K562 (cell line): Measurements from ENCODE around the gene DYNC1I1. TPM values are rescaled to one million over a fixed set of nuclear protein-coding genes. Genes with fewer than 3 reads are reported as not detected.

Experiments
- ATF1 ChIP-seq, 2 experiments: fragments of 450-650 bp in 1 of 2; IDR thresholded peaks; 2 replicates each; pipeline ENCODE4 v1.6.1; 2016; ENCODE audit warnings: missing compliant biosample characterization in 1 of 2, missing genetic modification characterization in 1 of 2
- CBX3 ChIP-seq, 2 experiments: IDR thresholded peaks; 1 replicate in 1 of 2; 2 replicates in 1 of 2; pipeline ENCODE4 v1.6.1; 2012; ENCODE audit warnings: inconsistent platforms in 2 of 2, low read length in 2 of 2, borderline replicate concordance in 1 of 2, control low read depth in 1 of 2
- CREB1 ChIP-seq, 2 experiments: sonication (generic) in 1 of 2; formaldehyde crosslinking in 1 of 2; IDR thresholded peaks; 2 replicates each; pipeline versions ENCODE4 v1.6.1 to v1.8.0; 2012 to 2022; ENCODE audit warnings: inconsistent platforms in 1 of 2, mild to moderate bottlenecking in 1 of 2, missing genetic modification reagents in 1 of 2, moderate library complexity in 1 of 2
- EGR1 ChIP-seq: fragments of 450-650 bp; conservative IDR thresholded peaks from 2 replicates; pipeline ENCODE4 v1.6.1; 2017; ENCODE audit warnings: mild to moderate bottlenecking
- HMG20A ChIP-seq: fragments of 450-650 bp; formaldehyde crosslinking; conservative IDR thresholded peaks from 2 replicates; pipeline ENCODE4 v1.4.0; 2020; ENCODE audit warnings: mild to moderate bottlenecking, mixed read lengths
- ID3 ChIP-seq, 2 experiments: fragments of 250-450 bp in 1 of 2; fragments of 450-650 bp in 1 of 2; sonication (Bioruptor Pico) in 1 of 2; IDR thresholded peaks; 2 replicates each; pipeline versions ENCODE4 v1.6.1 to v1.8.0; 2016 to 2021; ENCODE audit warnings: mild to moderate bottlenecking in 2 of 2, moderate library complexity in 2 of 2, missing compliant biosample characterization in 1 of 2, missing genetic modification characterization in 1 of 2
- L3MBTL2 ChIP-seq: fragments of 450-650 bp; IDR thresholded peaks from 2 replicates; pipeline ENCODE4 v1.6.1; 2016; ENCODE audit warnings: mild to moderate bottlenecking, moderate library complexity
- MEIS2 ChIP-seq: fragments of 450-650 bp; IDR thresholded peaks from 2 replicates; pipeline ENCODE4 v1.6.1; 2014; ENCODE audit warnings: mild to moderate bottlenecking; ENCODE audit not compliant: partially characterized antibody
- NR2C1 ChIP-seq, 2 experiments: fragments of 450-650 bp; IDR thresholded peaks; 2 replicates each; pipeline ENCODE4 v1.6.1; 2017; ENCODE audit warnings: mild to moderate bottlenecking in 2 of 2, antibody characterized with exemption in 1 of 2, inconsistent platforms in 1 of 2, missing compliant biosample characterization in 1 of 2, missing genetic modification characterization in 1 of 2
- NR2C2 ChIP-seq, 2 experiments: fragments of 200-800 bp in 1 of 2; sonication (Bioruptor generic) in 1 of 2; sonication (generic) in 1 of 2; formaldehyde crosslinking in 1 of 2; IDR thresholded peaks; 2 replicates each; pipeline versions ENCODE4 v1.6.1 to v1.8.0; 2016 to 2022; ENCODE audit warnings: mild to moderate bottlenecking in 1 of 2, missing compliant biosample characterization in 1 of 2, missing genetic modification characterization in 1 of 2, missing genetic modification reagents in 1 of 2
- PKNOX1 ChIP-seq: fragments of 450-650 bp; IDR thresholded peaks from 2 replicates; pipeline ENCODE4 v1.6.1; 2016
- POLR2G ChIP-seq: fragments of 200-400 bp; formaldehyde crosslinking; IDR thresholded peaks from 2 replicates; pipeline ENCODE4 v1.6.1; 2017; ENCODE audit warnings: low read depth, mild to moderate bottlenecking, antibody characterized with exemption, low read length, moderate library complexity
- POLR3G ChIP-seq: IDR thresholded peaks from 2 replicates; pipeline ENCODE4 v1.6.1; 2011; ENCODE audit not compliant: insufficient read length, insufficient replicate concordance; ENCODE audit errors: extremely low read depth
- RBFOX2 ChIP-seq: fragments of 200-400 bp; formaldehyde crosslinking; IDR thresholded peaks from 2 replicates; pipeline ENCODE4 v1.6.1; 2017; ENCODE audit warnings: low read depth, mild to moderate bottlenecking, low read length, moderate library complexity
- SPI1 ChIP-seq: IDR thresholded peaks from 2 replicates; pipeline ENCODE4 v1.6.1; 2011; ENCODE audit warnings: low read depth, low read length, control low read depth, borderline replicate concordance
- VEZF1 ChIP-seq: fragments of 200-800 bp; sonication (Bioruptor generic); IDR thresholded peaks from 2 replicates; pipeline ENCODE4 v1.6.1; 2017; ENCODE audit warnings: missing genetic modification characterization, missing compliant biosample characterization
- XRCC3 ChIP-seq: fragments of 450-650 bp; IDR thresholded peaks from 2 replicates; pipeline ENCODE4 v1.6.1; 2017; ENCODE audit warnings: mild to moderate bottlenecking, moderate library complexity
- ZNF133 ChIP-seq: fragments of 250-450 bp; sonication (Bioruptor Pico); IDR thresholded peaks from 2 replicates; pipeline ENCODE4 v1.4.0; 2020; ENCODE audit warnings: mild to moderate bottlenecking
- ZNF518B ChIP-seq: fragments of 250-450 bp; sonication (Bioruptor Pico); IDR thresholded peaks from 2 replicates; pipeline ENCODE4 v1.5.0; 2021; ENCODE audit warnings: mild to moderate bottlenecking, moderate library complexity
- polyA plus RNA-seq, 8 experiments: library from polyadenylated mRNA; depleted of rRNA in 4 of 8; stranded (reverse) in 5 of 8; unstranded in 3 of 8; fragments of >200 nt; fragmentation: Nextera tagmentation in 2 of 8; fragmentation: Illumina TruSeq in 1 of 8; extraction: Ambion mirVana in 2 of 8; extraction: Trizol in 1 of 8; gene quantifications; 2 replicates each; pipeline versions ENCODE4 v1.2.1 to v1.2.3, GENCODE V29; 2011 to 2014; ENCODE audit warnings: inconsistent platforms in 1 of 8, missing spikeins in 1 of 8
- total RNA-seq, 7 experiments: library from RNA; depleted of rRNA in 6 of 7; stranded (reverse); fragments of >200 nt in 6 of 7; fragmentation: Illumina TruSeq in 2 of 7; extraction: Trizol in 2 of 7; gene quantifications; 2 replicates each; pipeline versions ENCODE4 v1.2.1 to v1.2.3, GENCODE V29; 2011 to 2021; ENCODE audit warnings: low replicate concordance in 1 of 7

Gene DYNC1I1
- total and polyA plus RNA-seq, 9 of the 15 experiments (the other 6 are each of a cell fraction or from before 2014, with no cell fraction given): 0.22 to 1.5 (median 0.44) TPM

GRCh38 chr7:95772298-95772770 lies at the start of gene DYNC1I1 (continued):
- TF ChIP-seq POLR3G (no peak), VEZF1 (CRISPR knock-in tag) (peak; percentile 61; the same call in 1 of the 2 replicates), RBFOX2 (peak; percentile 39; the same call in 1 of the 2 replicates), SPI1 (peak; percentile 89), ID3 (CRISPR knock-in tag; IDR thresholded peaks at IDR 0.05) (no peak), ID3 (tag; IDR thresholded peaks at IDR 0.05) (peak; percentile 98), POLR2G (peak; percentile 51), XRCC3 (no peak), HMG20A (CRISPR knock-in tag) (no peak), L3MBTL2 (peak; percentile 30; the same call in 1 of the 2 replicates), EGR1 (peak; percentile 89), ATF1 (CRISPR knock-in tag; IDR thresholded peaks at IDR 0.05) (no peak), ATF1 (tag; IDR thresholded peaks at IDR 0.05) (peak; percentile 32; the same call in 1 of the 2 replicates), MEIS2 (peak; percentile 63), CBX3 (IDR thresholded peaks at IDR 0.05; ENCODE audit: borderline replicate concordance in 1 of 2, low read length in 2 of 2) (0 out of 3 replicates have a peak, but pooled peaks of 1 of the 2 experiments have one; percentile 5), NR2C2 (CRISPR knock-in tag; IDR thresholded peaks at IDR 0.05) (peak; percentile 92), NR2C2 (tag; IDR thresholded peaks at IDR 0.05) (peak; percentile 90), ZNF133 (CRISPR knock-in tag) (no peak), PKNOX1 (peak; percentile 70), CREB1 (IDR thresholded peaks at IDR 0.05) (0 out of 2 replicates have a peak, but pooled peaks have one; percentile 14), CREB1 (CRISPR knock-in tag; IDR thresholded peaks at IDR 0.05) (no peak), ZNF518B (CRISPR knock-in tag) (no peak), NR2C1 (IDR thresholded peaks at IDR 0.05) (peak; percentile 92), NR2C1 (tag; IDR thresholded peaks at IDR 0.05) (peak; percentile 88)
